IMR-90 (cell line): ENCODE measurements around the gene AMPD3.

Experiments used
- CEBPB ChIP-seq: IDR thresholded peaks from 2 replicates; pipeline ENCODE4 v1.6.1; 2012; ENCODE audit warnings: low read depth, low read length, improper control_type of control experiment
- MAFK ChIP-seq: IDR thresholded peaks from 2 replicates; pipeline ENCODE4 v1.6.1; 2012; ENCODE audit warnings: low read depth, low read length, improper control_type of control experiment
- POLR2A ChIP-seq: IDR thresholded peaks from 2 replicates; pipeline ENCODE4 v1.6.1; 2012; ENCODE audit warnings: mild to moderate bottlenecking, low read depth, low read length

- TF ChIP-seq CEBPB (no peak), POLR2A (no peak), MAFK (no peak)
Observed at GRCh38 chr11:10456519-10456918, 1.5 kb downstream of the AMPD3 start.
